Gastrocnemius medialis (tissue), 4 donors: ENCODE data around the gene DNAJC1. TPM values are rescaled to one million over a fixed set of nuclear protein-coding genes. Genes with fewer than 3 reads are reported as not detected.

Source experiments
- ATAC-seq, 2 donors: fragments of 150-250 bp; one replicate each; pipeline ENCODE4 v1.9.1; 2016
- DNase-seq, 2 donors: peaks; one replicate each; pipeline ENCODE4 v3.0.0-alpha.2; 2019
- H3K27ac ChIP-seq, 4 donors: fragments of 200-600 bp; sonication (generic); 1 replicate in 1 of 4; 2 replicates in 3 of 4; pipeline ENCODE4 v1.5.1; 2016 to 2018; ENCODE audit warnings: mild to moderate bottlenecking in 2 of 4, moderate library complexity in 1 of 4
- H3K27me3 ChIP-seq, 3 donors: fragments of 200-600 bp; sonication (generic) in 2 of 3; 1 replicate in 1 of 3; 2 replicates in 2 of 3; pipeline versions ENCODE4 v1.5.1 to v1.6.0; 2016 to 2019; ENCODE audit warnings: mild to moderate bottlenecking in 1 of 3, moderate library complexity in 1 of 3
- H3K36me3 ChIP-seq, 2 donors: fragments of 200-600 bp; sonication (generic) in 1 of 2; one replicate each; pipeline ENCODE4 v1.5.1; 2017 to 2018
- H3K4me1 ChIP-seq, 2 donors: fragments of 200-600 bp; sonication (generic) in 1 of 2; one replicate each; pipeline ENCODE4 v1.5.1; 2016 to 2017; ENCODE audit warnings: mild to moderate bottlenecking in 2 of 2
- H3K4me3 ChIP-seq, 4 donors: fragments of 200-600 bp; sonication (generic) in 3 of 4; 1 replicate in 1 of 4; 2 replicates in 3 of 4; pipeline ENCODE4 v1.5.1; 2016 to 2019; ENCODE audit warnings: mild to moderate bottlenecking in 2 of 4
- H3K9me3 ChIP-seq, 3 donors: fragments of 200-600 bp; sonication (generic) in 2 of 3; 1 replicate in 1 of 3; 2 replicates in 2 of 3; pipeline ENCODE4 v1.5.1; 2016 to 2019
- CTCF ChIP-seq, 5 experiments: fragments of 450-650 bp in 3 of 5; fragments of 200-600 bp in 2 of 5; sonication (generic) in 2 of 5; IDR thresholded peaks in 4 of 5; conservative IDR thresholded peaks in 1 of 5; 1 replicate in 4 of 5; 2 replicates in 1 of 5; pipeline ENCODE4 v1.5.1; 2016 to 2019; ENCODE audit warnings: antibody characterized with exemption in 5 of 5, mild to moderate bottlenecking in 3 of 5, moderate library complexity in 3 of 5
- POLR2A ChIP-seq, 2 donors: fragments of 450-650 bp; IDR thresholded peaks; one replicate each; pipeline ENCODE4 v1.6.1; 2017; ENCODE audit warnings: antibody characterized with exemption in 2 of 2, mild to moderate bottlenecking in 2 of 2, moderate library complexity in 2 of 2
- in situ Hi-C, 4 donors: fragments of 200-750 bp; cut with MboI; loops; one replicate each; pipeline versions ENCODE4 v1.15.0 to v1.8.0; 2017; ENCODE audit warnings: low sequenced_read_pairs in 4 of 4
- intact Hi-C: fragments of 100-400 bp; cut with DNase I; formaldehyde crosslinking; loops from one replicate; pipeline ENCODE4 v1.15.1; 2023; ENCODE audit warnings: low total_unique reads
- total RNA-seq, 4 donors: library from RNA; depleted of rRNA; stranded (reverse); fragments of >200 nt; gene quantifications; one replicate each; pipeline versions ENCODE4 v1.1.0 to v1.2.3, GENCODE V29; 2016

Gene DNAJC1
- total RNA-seq, 4 donors from 2014 or later, result 24.1 to 56.4 (median 35.7) TPM

- Histone ChIP-seq H3K36me3 (peaks cover 0 to 5% of the 10 kb centered on the region in 2 donors), H3K4me3 (no peak overlapping the region), H3K27ac (no peak overlapping the region), H3K4me1 (no peaks in the 10 kb centered on the region), H3K9me3 (no peaks in the 10 kb centered on the region), H3K27me3 (no peaks in the 10 kb centered on the region)
- intact Hi-C loops, result no loop called here
- DNase-seq, result no peak
- ATAC-seq, result no peak
- in situ Hi-C loops, result no loop called here
- TF ChIP-seq POLR2A (IDR thresholded peaks at IDR 0.05) (no peak), CTCF (IDR thresholded peaks at IDR 0.05 in 4 of 5, conservative IDR thresholded peaks at IDR 0.05 in 1 of 5) (no peak)
Measured at GRCh38 chr10:21919906-21920305, 83.6 kb downstream of the DNAJC1 start.

GRCh38 chr10:21919117-21919516 is 84.4 kb downstream of the DNAJC1 start:
- Histone ChIP-seq H3K27ac (no peak overlapping the region), H3K36me3 (peaks cover 0 to 5% of the 10 kb centered on the region in 2 donors), H3K4me3 (no peak overlapping the region), H3K27me3 (no peaks in the 10 kb centered on the region), H3K9me3 (no peaks in the 10 kb centered on the region), H3K4me1 (no peaks in the 10 kb centered on the region)
- TF ChIP-seq POLR2A (IDR thresholded peaks at IDR 0.05) (no peak), CTCF (IDR thresholded peaks at IDR 0.05 in 4 of 5, conservative IDR thresholded peaks at IDR 0.05 in 1 of 5) (no peak)
- intact Hi-C loops (no loop called here), in situ Hi-C loops (no loop called here)
- no peak for ATAC-seq
- no peak for DNase-seq

GRCh38 chr10:21912625-21913024 is 90.9 kb downstream of the DNAJC1 start:
- in situ Hi-C loops (no loop called here), intact Hi-C loops (no loop called here)
- H3K36me3 ChIP-seq, result no peaks in the 10 kb centered on the region
- no peaks in the 10 kb centered on the region for H3K27me3 ChIP-seq
- no peaks in the 10 kb centered on the region for H3K4me1 ChIP-seq
- no peak for ATAC-seq
- TF ChIP-seq POLR2A (IDR thresholded peaks at IDR 0.05) (no peak), CTCF (IDR thresholded peaks at IDR 0.05 in 4 of 5, conservative IDR thresholded peaks at IDR 0.05 in 1 of 5) (no peak)
- no peaks in the 10 kb centered on the region for H3K9me3 ChIP-seq
- DNase-seq, result no peak
- no peak overlapping the region for H3K27ac ChIP-seq
- no peak overlapping the region for H3K4me3 ChIP-seq

GRCh38 chr10:21910798-21911197 is 92.7 kb downstream of the DNAJC1 start:
- TF ChIP-seq CTCF (IDR thresholded peaks at IDR 0.05 in 4 of 5, conservative IDR thresholded peaks at IDR 0.05 in 1 of 5) (no peak), POLR2A (IDR thresholded peaks at IDR 0.05) (no peak)
- ATAC-seq, result no peak
- intact Hi-C loops, result no loop called here

GRCh38 chr10:21907436-21907835 is 96.1 kb downstream of the DNAJC1 start:
- intact Hi-C loops, result no loop called here
- in situ Hi-C loops, result no loop called here
- TF ChIP-seq POLR2A (IDR thresholded peaks at IDR 0.05) (no peak), CTCF (IDR thresholded peaks at IDR 0.05 in 4 of 5, conservative IDR thresholded peaks at IDR 0.05 in 1 of 5) (no peak)

More at GRCh38 chr10:21910798-21911197, 92.7 kb downstream of the DNAJC1 start:
- Histone ChIP-seq H3K27ac (no peak overlapping the region), H3K9me3 (no peaks in the 10 kb centered on the region), H3K4me1 (no peaks in the 10 kb centered on the region), H3K27me3 (no peaks in the 10 kb centered on the region), H3K36me3 (no peaks in the 10 kb centered on the region), H3K4me3 (no peak overlapping the region)
- in situ Hi-C loops, result no loop called here
- no peak for DNase-seq

More at GRCh38 chr10:21907436-21907835, 96.1 kb downstream of the DNAJC1 start:
- H3K9me3 ChIP-seq, result no peaks in the 10 kb centered on the region
- ATAC-seq, result no peak
- H3K27ac ChIP-seq, result no peak overlapping the region
- H3K4me3 ChIP-seq, result no peak overlapping the region
- H3K27me3 ChIP-seq, result no peaks in the 10 kb centered on the region
- no peak for DNase-seq
- H3K36me3 ChIP-seq, result peaks cover 0 to 8% of the 10 kb centered on the region in 2 donors
- no peaks in the 10 kb centered on the region for H3K4me1 ChIP-seq
